Esophagus (tissue), 2 donors: ENCODE measurements around the gene DUSP22. TPM values are rescaled to one million over a fixed set of nuclear protein-coding genes. Genes with fewer than 3 reads are reported as not detected.

Experiments
- H3K27ac ChIP-seq, 2 donors: one replicate each; pipeline ENCODE4 v1.5.1; 2013; ENCODE audit warnings: low read depth in 2 of 2, mild to moderate bottlenecking in 2 of 2, inconsistent platforms in 1 of 2, low read length in 1 of 2, moderate library complexity in 1 of 2
- H3K27me3 ChIP-seq, 2 donors: one replicate each; pipeline ENCODE4 v1.6.1; 2013; ENCODE audit warnings: low read length in 2 of 2, control low read depth in 1 of 2, mild to moderate bottlenecking in 1 of 2; ENCODE audit not compliant: insufficient read depth in 2 of 2, control insufficient read depth in 1 of 2
- H3K36me3 ChIP-seq, 2 donors: one replicate each; pipeline ENCODE4 v1.6.1; 2013; ENCODE audit warnings: low read length in 1 of 2; ENCODE audit not compliant: control insufficient read depth in 2 of 2, insufficient read depth in 2 of 2
- H3K4me1 ChIP-seq, 2 donors: one replicate each; pipeline ENCODE4 v1.6.1; 2013; ENCODE audit warnings: low read length in 1 of 2; ENCODE audit not compliant: control insufficient read depth in 2 of 2, insufficient read depth in 2 of 2
- H3K4me3 ChIP-seq, 2 donors: one replicate each; pipeline ENCODE4 v1.5.1; 2013; ENCODE audit warnings: low read length in 2 of 2, mild to moderate bottlenecking in 2 of 2, low read depth in 1 of 2, moderate library complexity in 1 of 2
- H3K9me3 ChIP-seq, 2 donors: one replicate each; pipeline ENCODE4 v1.6.1; 2013; ENCODE audit warnings: mild to moderate bottlenecking in 2 of 2, low read depth in 1 of 2, low read length in 1 of 2, moderate library complexity in 1 of 2; ENCODE audit not compliant: control insufficient read depth in 2 of 2, insufficient read depth in 1 of 2
- WGBS, 2 donors: extraction: QIAGEN DNeasy Blood & Tissue Kit; methylation state at CpG; one replicate each; pipeline ENCODE4 v1.1.7; 2013; 5-methylcytosine and 5-hydroxymethylcytosine counted together
- polyA plus RNA-seq, 2 donors: library from polyadenylated mRNA; stranded (reverse); fragments of 200-250 nt; gene quantifications; one replicate each; pipeline ENCODE4 v1.2.3, GENCODE V29; 2013
- donor health status: healthy with polysubstance abuse.
- donor health status: Bipolar disorder and iron deficiency.

Gene DUSP22
- polyA plus RNA-seq, 2 donors: 37.4 to 55.3 TPM

DNA sequence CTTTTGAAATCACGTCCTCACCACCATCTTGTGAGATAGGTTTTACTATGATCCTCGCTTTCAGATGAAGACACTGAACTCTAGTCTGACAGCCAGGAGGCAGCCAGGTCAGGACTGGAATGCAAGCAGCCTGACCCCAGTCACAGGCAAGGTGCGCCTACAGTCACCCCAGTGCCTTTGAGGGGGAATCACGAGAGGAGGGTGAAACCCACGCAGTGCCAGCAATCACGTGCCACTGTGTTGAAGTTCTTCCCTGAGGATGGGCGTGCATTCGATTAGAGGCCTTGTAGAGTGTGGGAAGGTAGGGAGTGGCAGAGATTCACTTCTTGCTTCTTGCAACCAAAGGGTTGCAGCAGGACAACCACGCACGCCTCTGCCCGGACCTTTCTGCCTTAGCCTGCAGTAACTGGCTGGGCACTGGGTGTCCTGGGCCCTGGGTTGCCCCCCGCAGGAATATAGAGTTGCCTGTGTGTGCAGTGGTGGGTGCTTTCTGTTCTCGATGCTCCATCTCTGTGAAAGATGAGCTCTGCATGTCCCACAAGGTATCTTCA is 65.6 kb downstream of the DUSP22 start:
- no peak overlapping the region for H3K4me3 ChIP-seq
- peaks cover 2 to 6% of the 10 kb centered on the region in 2 donors for H3K9me3 ChIP-seq
- 84% methylated on average over 13 of the region's 13 CpGs for WGBS, 2 donors
- no peak overlapping the region for H3K27ac ChIP-seq
- no peaks in the 10 kb centered on the region for H3K27me3 ChIP-seq
- peaks cover 0 to 2% of the 10 kb centered on the region in 2 donors for H3K36me3 ChIP-seq
- peaks cover 0 to 6% of the 10 kb centered on the region in 2 donors for H3K4me1 ChIP-seq

GRCh38 chr6:358432-358831 is 66.1 kb downstream of the DUSP22 start:
- Histone ChIP-seq H3K27me3 (no peaks in the 10 kb centered on the region), H3K36me3 (peaks cover 0 to 2% of the 10 kb centered on the region in 2 donors), H3K4me1 (peaks cover 0 to 6% of the 10 kb centered on the region in 2 donors), H3K27ac (no peak overlapping the region), H3K9me3 (peaks cover 2 to 6% of the 10 kb centered on the region in 2 donors), H3K4me3 (no peak overlapping the region)
- 70 to 83% methylated on average over 4 of the region's 4 CpGs for WGBS, 2 donors

DNA sequence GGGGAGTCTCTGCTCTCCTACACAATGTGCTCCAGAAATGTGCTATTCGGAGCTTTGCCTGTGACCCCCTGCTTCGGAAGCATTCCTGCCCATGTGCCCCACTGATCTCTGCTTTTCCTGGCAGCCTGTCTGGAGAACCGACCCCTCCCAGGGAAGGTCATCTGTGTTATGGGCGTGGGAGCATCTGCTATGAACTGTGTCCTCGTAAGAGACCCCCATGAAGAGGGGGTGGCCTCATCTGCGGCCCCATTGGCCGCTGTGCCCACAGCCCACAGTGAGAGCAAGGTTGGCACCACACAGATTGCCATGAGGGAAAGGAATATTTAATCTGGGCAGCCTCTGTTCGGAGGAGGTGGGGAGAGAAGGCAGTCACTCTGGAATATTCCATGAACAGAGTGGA is 66.6 kb downstream of the DUSP22 start:
- Histone ChIP-seq H3K27ac (no peak overlapping the region), H3K36me3 (peaks cover 0 to 2% of the 10 kb centered on the region in 2 donors), H3K9me3 (peaks cover 5 to 8% of the 10 kb centered on the region in 2 donors), H3K27me3 (no peaks in the 10 kb centered on the region), H3K4me1 (peaks cover 0 to 6% of the 10 kb centered on the region in 2 donors), H3K4me3 (no peak overlapping the region)
- WGBS, 2 donors: 80 to 82% methylated on average over 8 of the region's 8 CpGs

GRCh38 chr6:359261-360035 is 67.2 kb downstream of the DUSP22 start:
- no peaks in the 10 kb centered on the region for H3K36me3 ChIP-seq
- H3K9me3 ChIP-seq: peaks cover 7 to 10% of the 10 kb centered on the region in 2 donors
- no peak overlapping the region for H3K4me3 ChIP-seq
- 77 to 78% methylated on average over 19 to 20 of the region's 20 CpGs for WGBS, 2 donors
- H3K4me1 ChIP-seq: peaks cover 0 to 6% of the 10 kb centered on the region in 2 donors
- H3K27ac ChIP-seq: no peak overlapping the region
- H3K27me3 ChIP-seq: no peaks in the 10 kb centered on the region

DNA sequence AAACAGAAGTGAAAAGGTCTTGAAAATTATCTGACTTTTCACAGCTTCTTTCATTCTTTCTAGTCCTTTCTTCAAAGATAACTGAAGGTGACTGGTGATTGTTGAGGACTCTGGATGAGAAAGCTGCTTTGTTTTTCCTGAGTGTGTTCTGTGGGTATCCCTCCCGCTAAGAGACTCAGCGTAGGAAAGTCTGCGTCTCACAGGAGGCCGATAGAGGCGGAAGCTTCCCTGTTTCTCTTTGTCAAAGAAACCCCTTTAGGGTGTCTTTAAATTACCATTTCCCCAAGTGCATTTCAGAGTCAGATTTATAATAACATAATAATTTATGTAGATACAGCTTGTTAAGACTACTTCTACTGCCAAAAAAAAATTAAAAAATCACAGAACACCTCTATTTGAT is 68.1 kb downstream of the DUSP22 start:
- 86 to 91% methylated on average over 5 of the region's 5 CpGs for WGBS, 2 donors
- no peaks in the 10 kb centered on the region for H3K27me3 ChIP-seq
- H3K36me3 ChIP-seq: no peaks in the 10 kb centered on the region
- no peak overlapping the region for H3K4me3 ChIP-seq
- H3K27ac ChIP-seq: no peak overlapping the region
- H3K9me3 ChIP-seq: peaks cover 7 to 12% of the 10 kb centered on the region in 2 donors
- H3K4me1 ChIP-seq: peaks cover 0 to 6% of the 10 kb centered on the region in 2 donors

DNA sequence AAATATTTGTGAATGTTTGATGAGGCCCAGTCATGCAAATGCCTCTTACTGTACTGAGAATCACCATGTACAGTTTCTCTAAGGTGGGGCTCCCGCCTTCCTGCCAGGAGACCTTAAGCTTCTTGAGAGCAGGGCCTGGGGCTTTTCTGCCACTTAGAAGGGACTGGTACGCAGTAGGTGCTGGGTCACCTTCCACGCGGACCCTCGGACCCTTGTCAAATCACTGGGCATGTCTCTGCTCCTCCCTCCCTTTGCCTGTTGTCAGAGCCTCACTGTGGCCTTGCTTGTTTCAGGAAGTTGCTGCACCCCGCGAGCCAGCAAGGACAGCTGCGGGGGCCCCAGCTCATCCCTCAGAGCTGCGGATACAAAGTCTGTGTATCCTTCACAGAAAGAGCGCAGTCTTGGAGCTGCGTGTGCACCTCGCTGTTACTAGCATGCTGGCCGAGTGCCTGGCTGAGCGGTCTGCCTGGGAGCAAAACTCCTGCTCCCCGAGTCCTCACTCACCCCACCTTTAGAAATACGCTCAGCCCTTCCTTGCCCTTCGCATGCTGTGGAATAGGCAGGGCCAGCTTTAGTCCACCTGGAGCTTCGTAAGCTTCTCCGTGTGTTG is 68.6 kb downstream of the DUSP22 start:
- H3K27me3 ChIP-seq: no peaks in the 10 kb centered on the region
- no peak overlapping the region for H3K27ac ChIP-seq
- H3K4me1 ChIP-seq: peaks cover 0 to 6% of the 10 kb centered on the region in 2 donors
- H3K4me3 ChIP-seq: no peak overlapping the region
- WGBS, 2 donors: 73 to 74% methylated on average over 19 of the region's 19 CpGs
- no peaks in the 10 kb centered on the region for H3K36me3 ChIP-seq
- peaks cover 8 to 12% of the 10 kb centered on the region in 2 donors for H3K9me3 ChIP-seq

- H3K27ac ChIP-seq: no peak overlapping the region
- 78 to 82% methylated on average over 16 of the region's 16 CpGs for WGBS, 2 donors
- H3K9me3 ChIP-seq: peaks cover 9 to 12% of the 10 kb centered on the region in 2 donors
- H3K4me1 ChIP-seq: peaks cover 0 to 6% of the 10 kb centered on the region in 2 donors
- no peaks in the 10 kb centered on the region for H3K27me3 ChIP-seq
- H3K4me3 ChIP-seq: no peak overlapping the region
- no peaks in the 10 kb centered on the region for H3K36me3 ChIP-seq
Observed at GRCh38 chr6:361411-362132, 69.3 kb downstream of the DUSP22 start.

DNA sequence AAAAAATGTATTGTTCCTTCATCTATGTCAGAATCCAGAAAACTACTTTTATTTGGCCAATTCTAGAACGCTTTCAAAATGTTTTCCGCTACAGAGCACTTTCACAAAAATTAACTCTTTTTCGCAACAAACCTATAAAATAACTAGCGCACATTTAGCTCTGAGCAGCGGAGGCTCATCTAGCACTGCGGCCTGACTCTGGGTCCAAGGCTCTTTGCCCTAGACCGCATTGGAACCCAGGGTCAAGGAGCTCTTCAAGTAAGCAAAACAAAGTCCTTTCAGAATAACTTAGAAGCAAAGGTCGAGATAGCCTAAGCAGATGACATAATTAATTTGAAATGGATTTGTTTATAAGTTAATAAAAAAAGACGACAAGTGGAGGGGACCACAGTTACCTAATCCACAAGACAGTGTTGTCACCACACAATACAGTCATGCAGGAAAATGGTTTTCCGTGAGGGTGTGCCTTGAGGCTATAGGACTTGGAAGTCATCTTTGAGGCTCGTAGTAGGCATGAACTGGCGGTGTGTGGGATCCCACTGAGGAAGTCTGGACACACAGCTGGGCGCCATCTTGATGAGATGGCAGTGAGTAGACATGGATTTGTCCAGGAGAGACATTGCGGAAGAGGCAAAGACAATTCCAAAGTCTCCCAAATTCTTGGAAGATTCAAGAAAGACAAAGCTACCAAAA is 70.1 kb downstream of the DUSP22 start:
- H3K4me1 ChIP-seq: peaks cover 0 to 6% of the 10 kb centered on the region in 2 donors
- H3K27ac ChIP-seq: no peak overlapping the region
- no peak overlapping the region for H3K4me3 ChIP-seq
- H3K27me3 ChIP-seq: no peaks in the 10 kb centered on the region
- H3K9me3 ChIP-seq: peaks cover 9 to 18% of the 10 kb centered on the region in 2 donors
- WGBS, 2 donors: 83 to 84% methylated on average over 14 of the region's 14 CpGs
- H3K36me3 ChIP-seq: no peaks in the 10 kb centered on the region

GRCh38 chr6:362924-363249 is 70.6 kb downstream of the DUSP22 start:
- no peaks in the 10 kb centered on the region for H3K27me3 ChIP-seq
- peaks cover 0 to 6% of the 10 kb centered on the region in 2 donors for H3K4me1 ChIP-seq
- no peak overlapping the region for H3K27ac ChIP-seq
- H3K9me3 ChIP-seq: peaks cover 9 to 20% of the 10 kb centered on the region in 2 donors
- WGBS, 2 donors: 82 to 86% methylated on average over 5 of the region's 5 CpGs
- no peaks in the 10 kb centered on the region for H3K36me3 ChIP-seq
- H3K4me3 ChIP-seq: no peak overlapping the region
